ENCODE data around the gene CCDC51. TPM values are rescaled to one million over a fixed set of nuclear protein-coding genes. Genes with fewer than 3 reads are reported as not detected.

The CCDC51 gene
- total and polyA plus RNA-seq, 9 of the 15 experiments (the other 6 are each of a cell fraction or from before 2014, with no cell fraction given): 6.5 to 18.6 (median 15.7) TPM

- no peak for TF ChIP-seq PREB (CRISPR knock-in tag; IDR thresholded peaks at IDR 0.05)
- TF ChIP-seq ETV5 (CRISPR knock-in tag; IDR thresholded peaks at IDR 0.05; ENCODE audit: low read depth): peak; percentile 32; the same call in 1 of the 2 replicates
- no peak for TF ChIP-seq ARID2 (IDR thresholded peaks at IDR 0.05)
- peak; percentile 64 for TF ChIP-seq ZFX (CRISPR knock-in tag; IDR thresholded peaks at IDR 0.05)
- no peak for TF ChIP-seq TCF3 (CRISPR knock-in tag; IDR thresholded peaks at IDR 0.05)
- peak; percentile 36; the same call in 1 of the 2 replicates for TF ChIP-seq FOSL1 (tag; conservative IDR thresholded peaks at IDR 0.05)
- no peak for TF ChIP-seq ZNF197 (CRISPR knock-in tag; IDR thresholded peaks at IDR 0.05; ENCODE audit: low read depth)
- TF ChIP-seq PTTG1 (tag; IDR thresholded peaks at IDR 0.05; ENCODE audit: low read depth): no peak
- TF ChIP-seq MEF2A (IDR thresholded peaks at IDR 0.05; ENCODE audit: control insufficient read depth, low read depth, low read length): no peak
- no peak for TF ChIP-seq DEAF1 (CRISPR knock-in tag; IDR thresholded peaks at IDR 0.05)
- TF ChIP-seq ZEB2 (IDR thresholded peaks at IDR 0.05): no peak
- no peak for TF ChIP-seq THRAP3 (IDR thresholded peaks at IDR 0.05; ENCODE audit: borderline replicate concordance)
- TF ChIP-seq TGIF2 (CRISPR knock-in tag; IDR thresholded peaks at IDR 0.05): no peak
- peak; percentile 45 to 86; a peak in 3 of 4 replicates for TF ChIP-seq FOXK2 (conservative IDR thresholded peaks at IDR 0.05 in 1 of 2, IDR thresholded peaks at IDR 0.05 in 1 of 2; ENCODE audit: low read depth in 2 of 2)
- TF ChIP-seq FOXA1 (IDR thresholded peaks at IDR 0.05; ENCODE audit: borderline replicate concordance): no peak
- no peak for TF ChIP-seq CCAR2 (IDR thresholded peaks at IDR 0.05; ENCODE audit: low read depth, low read length)
- TF ChIP-seq REST (IDR thresholded peaks at IDR 0.05; ENCODE audit: borderline replicate concordance): peak; percentile 83
- TF ChIP-seq REST (CRISPR knock-in tag; IDR thresholded peaks at IDR 0.05; ENCODE audit: low read depth): no peak
Measured at GRCh38 chr3:48465531-48466378, 25.8 kb upstream of the CCDC51 start (continued).

Data from K562 (cell line).